K562 (cell line): Measurements from ENCODE around the gene GPR108. TPM values are rescaled to one million over a fixed set of nuclear protein-coding genes. Genes with fewer than 3 reads are reported as not detected.
A peak's percentile ranks its signal among the peaks of the same experiment; 100 is the strongest.

ENCODE experiments used
- BDP1 ChIP-seq: IDR thresholded peaks from 3 replicates; pipeline ENCODE4 v1.6.1; 2011; ENCODE audit not compliant: insufficient read length, insufficient read depth
- CXXC5 ChIP-seq: fragments of 250-450 bp; sonication (Bioruptor Pico); IDR thresholded peaks from 2 replicates; pipeline ENCODE4 v1.8.0; 2022; ENCODE audit warnings: inconsistent platforms, mild to moderate bottlenecking, moderate library complexity
- FOXJ3 ChIP-seq: sonication (generic); formaldehyde crosslinking; IDR thresholded peaks from 2 replicates; pipeline ENCODE4 v1.4.0; 2020; ENCODE audit warnings: mild to moderate bottlenecking, missing genetic modification reagents
- GTF3C2 ChIP-seq: IDR thresholded peaks from 3 replicates; pipeline ENCODE4 v1.6.1; 2011; ENCODE audit warnings: borderline replicate concordance, mild to moderate bottlenecking, moderate library complexity; ENCODE audit not compliant: insufficient read length; ENCODE audit errors: extremely low read depth
- HOXB6 ChIP-seq: fragments of 250-450 bp; sonication (Bioruptor Pico); IDR thresholded peaks from 2 replicates; pipeline ENCODE4 v1.5.1; 2022; ENCODE audit warnings: mild to moderate bottlenecking, borderline replicate concordance
- MAX ChIP-seq: sonication (generic); formaldehyde crosslinking; IDR thresholded peaks from 2 replicates; pipeline ENCODE4 v1.9.0; 2022; ENCODE audit warnings: mild to moderate bottlenecking, missing genetic modification reagents
- MTF1 ChIP-seq: fragments of 250-450 bp; sonication (Bioruptor Pico); IDR thresholded peaks from 2 replicates; pipeline ENCODE4 v1.9.0; 2021; ENCODE audit warnings: moderate library complexity, mild to moderate bottlenecking, inconsistent platforms, borderline replicate concordance
- NCOA4 ChIP-seq: fragments of 450-650 bp; IDR thresholded peaks from 2 replicates; pipeline ENCODE4 v1.6.1; 2018; ENCODE audit warnings: mild to moderate bottlenecking; ENCODE audit not compliant: partially characterized antibody
- PREB ChIP-seq: sonication (generic); formaldehyde crosslinking; IDR thresholded peaks from 2 replicates; pipeline ENCODE4 v1.8.1; 2023; ENCODE audit warnings: mild to moderate bottlenecking, missing genetic modification reagents
- PTBP1 ChIP-seq: fragments of 200-400 bp; formaldehyde crosslinking; IDR thresholded peaks from 2 replicates; pipeline ENCODE4 v1.6.1; 2017; ENCODE audit warnings: low read depth, low read length
- RNF219 ChIP-seq: fragments of 250-450 bp; sonication (Bioruptor Pico); IDR thresholded peaks from 2 replicates; pipeline ENCODE4 v1.5.0; 2022; ENCODE audit warnings: mild to moderate bottlenecking
- TCFL5 ChIP-seq: fragments of 250-450 bp; sonication (Bioruptor Pico); conservative IDR thresholded peaks from 2 replicates; pipeline ENCODE4 v1.6.1; 2021; ENCODE audit warnings: mild to moderate bottlenecking, moderate library complexity, matching md5 sums
- THRA ChIP-seq: fragments of 450-650 bp; IDR thresholded peaks from 2 replicates; pipeline ENCODE4 v1.6.1; 2017; ENCODE audit warnings: mild to moderate bottlenecking, moderate library complexity
- ZNF165 ChIP-seq: fragments of 250-450 bp; sonication (Bioruptor Pico); IDR thresholded peaks from 2 replicates; pipeline ENCODE4 v1.4.0; 2020; ENCODE audit warnings: borderline replicate concordance
- ZNF696 ChIP-seq: fragments of 250-450 bp; sonication (Bioruptor Pico); conservative IDR thresholded peaks from 2 replicates; pipeline ENCODE4 v1.4.0; 2020; ENCODE audit warnings: mild to moderate bottlenecking, moderate library complexity
- ZNF77 ChIP-seq: fragments of 250-450 bp; sonication (Bioruptor Pico); IDR thresholded peaks from 2 replicates; pipeline ENCODE4 v1.5.0; 2020
- polyA plus RNA-seq, 8 experiments: library from polyadenylated mRNA; depleted of rRNA in 4 of 8; stranded (reverse) in 5 of 8; unstranded in 3 of 8; fragments of >200 nt; fragmentation: Nextera tagmentation in 2 of 8; fragmentation: Illumina TruSeq in 1 of 8; extraction: Ambion mirVana in 2 of 8; extraction: Trizol in 1 of 8; gene quantifications; 2 replicates each; pipeline versions ENCODE4 v1.2.1 to v1.2.3, GENCODE V29; 2011 to 2014; ENCODE audit warnings: inconsistent platforms in 1 of 8, missing spikeins in 1 of 8
- total RNA-seq, 7 experiments: library from RNA; depleted of rRNA in 6 of 7; stranded (reverse); fragments of >200 nt in 6 of 7; fragmentation: Illumina TruSeq in 2 of 7; extraction: Trizol in 2 of 7; gene quantifications; 2 replicates each; pipeline versions ENCODE4 v1.2.1 to v1.2.3, GENCODE V29; 2011 to 2021; ENCODE audit warnings: low replicate concordance in 1 of 7

Gene GPR108
- total and polyA plus RNA-seq, 9 of the 15 experiments (the other 6 are each of a cell fraction or from before 2014, with no cell fraction given): 2.4 to 33.2 (median 24.4) TPM

- TF ChIP-seq RNF219 (CRISPR knock-in tag): no peak
- TF ChIP-seq ZNF165 (CRISPR knock-in tag): no peak
- no peak for TF ChIP-seq ZNF696
- no peak for TF ChIP-seq THRA
- TF ChIP-seq MTF1: no peak
- peak; percentile 46; the same call in 1 of the 2 replicates for TF ChIP-seq MAX
- TF ChIP-seq TCFL5 (CRISPR knock-in tag): no peak
- no peak for TF ChIP-seq HOXB6
- TF ChIP-seq GTF3C2: no peak
- TF ChIP-seq PREB (CRISPR knock-in tag): no peak
- TF ChIP-seq BDP1: no peak
- no peak for TF ChIP-seq NCOA4
- no peak for TF ChIP-seq FOXJ3 (CRISPR knock-in tag)
- peak; percentile 94; the same call in 1 of the 2 replicates for TF ChIP-seq PTBP1
- no peak for TF ChIP-seq CXXC5 (CRISPR knock-in tag)
- no peak for TF ChIP-seq ZNF77 (CRISPR knock-in tag)
These were observed 34.9 kb upstream of the GPR108 start, which contains the start of gene VAV1 (continued) for GRCh38 chr19:6772028-6772865.
